GM10847 (cell line): ENCODE results near the gene ASPM.

Experiments
- POLR2A ChIP-seq: IDR thresholded peaks from 2 replicates; pipeline ENCODE4 v1.6.1; 2011; ENCODE audit not compliant: insufficient read length; ENCODE audit errors: extremely low read depth

ASPM gene

DNA sequence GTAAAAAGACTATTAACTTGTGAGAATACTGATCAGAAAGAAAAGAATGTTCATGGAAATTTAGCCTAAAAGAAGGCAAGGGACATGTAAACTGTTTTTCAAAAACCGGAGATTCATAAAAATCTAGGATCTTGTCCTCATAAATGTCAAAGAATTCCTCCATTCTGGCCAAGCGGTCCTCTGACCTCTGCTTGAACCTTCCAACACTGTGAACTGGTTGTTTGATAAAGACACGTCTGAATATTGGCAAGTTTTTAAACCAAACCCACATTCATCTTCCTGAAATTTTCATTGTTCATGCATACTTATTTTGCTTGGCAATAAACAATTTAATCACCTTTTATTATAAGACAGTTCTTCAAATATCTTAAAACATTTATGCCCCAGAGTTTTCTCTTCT lies 19.8 kb downstream of the ASPM start:
- no peak for TF ChIP-seq POLR2A

DNA sequence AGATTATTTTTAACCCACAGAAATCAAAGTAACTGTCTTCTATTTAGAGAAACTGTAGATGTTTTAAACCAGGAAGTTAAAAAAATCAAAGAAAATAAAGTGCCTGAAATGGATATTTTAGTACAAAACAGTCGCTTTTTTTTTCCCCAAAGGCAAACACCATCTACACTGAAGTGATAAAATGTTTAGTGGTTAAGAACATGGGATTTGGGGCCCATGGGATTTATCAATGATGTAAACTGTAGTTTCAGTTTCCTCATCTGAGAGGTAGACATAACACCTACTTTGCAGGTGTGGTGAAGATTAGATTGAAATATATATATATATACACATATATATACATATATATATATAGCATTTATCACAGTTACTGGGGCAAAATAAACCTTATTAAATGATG lies 22.1 kb downstream of the ASPM start:
- TF ChIP-seq POLR2A = no peak

DNA sequence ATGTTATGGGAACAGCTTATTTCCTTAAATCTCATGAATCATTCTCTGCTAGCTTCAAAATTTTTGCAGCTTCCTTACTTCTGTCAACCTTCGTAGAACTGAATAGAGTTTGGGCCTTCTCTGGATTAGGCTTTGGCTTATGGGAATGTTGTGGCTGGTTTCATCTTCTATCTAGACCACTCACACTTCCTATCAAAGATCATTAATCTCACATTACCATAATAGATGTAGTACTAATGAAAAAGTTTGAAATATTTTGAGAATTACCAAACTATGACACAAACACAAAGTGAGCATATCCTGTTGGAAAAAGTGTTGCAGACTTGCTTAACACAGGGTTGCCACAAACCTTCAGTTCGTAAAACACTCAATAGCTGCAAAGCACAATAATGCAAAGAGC lies 30.3 kb downstream of the ASPM start:
- no peak for TF ChIP-seq POLR2A

DNA sequence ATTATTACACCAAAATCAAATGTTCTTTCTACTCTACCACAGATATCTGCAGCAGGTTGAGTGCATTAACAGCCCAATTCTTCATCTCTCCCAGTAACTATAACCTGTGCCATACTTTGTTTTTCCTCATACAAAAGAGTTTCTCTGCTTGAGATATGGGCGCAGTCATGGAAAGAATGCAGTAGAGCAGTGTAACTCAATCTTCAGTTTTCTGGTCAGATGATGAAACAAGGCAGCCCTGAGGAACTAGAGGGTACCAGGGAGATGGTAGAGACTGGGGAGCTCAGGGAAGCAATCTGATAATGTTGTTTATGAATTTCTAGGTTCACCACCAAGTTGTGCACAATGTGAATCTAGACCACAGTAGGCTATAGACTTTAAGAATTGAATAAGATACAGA lies 39.6 kb downstream of the ASPM start:
- no peak for TF ChIP-seq POLR2A

DNA sequence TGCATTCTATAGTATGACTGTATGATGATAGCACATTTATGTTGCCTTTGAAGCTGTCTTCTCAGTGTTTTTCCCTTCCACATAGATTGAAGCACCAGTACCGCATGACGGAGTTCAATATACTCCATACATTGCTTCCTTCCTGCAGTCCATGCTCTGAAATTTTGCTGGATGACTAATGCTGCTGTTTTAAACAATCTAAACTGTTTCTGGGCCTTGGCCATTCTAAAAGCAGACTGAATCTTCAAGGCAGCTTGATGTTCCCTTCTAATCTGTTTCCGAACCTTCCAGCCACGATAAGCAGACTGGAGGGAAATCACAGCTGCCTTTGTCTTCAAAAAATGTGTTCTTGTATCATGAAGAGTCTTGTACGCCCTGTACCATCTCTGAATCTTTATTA lies 43.2 kb downstream of the ASPM start:
- no peak for TF ChIP-seq POLR2A

DNA sequence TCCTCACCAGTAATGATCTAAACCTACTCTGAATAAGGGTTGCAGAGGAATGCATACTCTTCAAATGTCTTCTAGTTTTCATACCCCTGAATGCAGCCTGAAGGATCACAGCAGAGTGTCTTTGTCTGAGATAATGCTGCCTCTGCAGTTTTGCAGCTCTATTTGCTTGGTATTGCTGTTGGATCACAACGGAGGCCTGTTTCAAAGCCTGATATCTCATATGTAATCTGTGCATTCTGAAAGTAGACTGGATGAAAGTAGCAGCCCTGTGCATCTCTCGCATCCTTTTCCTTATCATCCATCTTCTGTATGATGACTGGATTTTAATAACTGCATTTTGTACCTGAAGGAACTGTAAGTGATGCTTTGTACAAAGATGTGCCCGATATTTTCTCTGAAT lies 44.5 kb downstream of the ASPM start:
- TF ChIP-seq POLR2A = no peak

DNA sequence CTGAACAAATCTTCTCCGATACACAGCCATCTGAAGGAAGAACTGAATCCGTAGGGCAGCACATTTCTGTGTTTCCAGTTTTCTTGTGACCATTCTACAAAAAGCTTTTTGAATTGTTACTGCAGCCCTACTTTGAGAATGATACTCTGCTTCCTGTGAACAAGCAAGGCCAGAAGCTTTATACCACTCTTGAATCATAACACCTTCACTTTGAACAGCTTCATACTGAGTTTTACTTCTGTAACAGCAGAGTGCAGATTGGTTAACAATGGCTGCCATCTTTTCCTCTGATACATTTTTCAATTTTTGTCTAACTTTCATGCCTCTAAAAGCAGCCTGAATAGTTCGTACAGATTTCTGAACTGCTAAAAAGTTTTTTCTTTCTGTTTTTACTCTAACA lies 45.8 kb downstream of the ASPM start:
- TF ChIP-seq POLR2A = no peak

DNA sequence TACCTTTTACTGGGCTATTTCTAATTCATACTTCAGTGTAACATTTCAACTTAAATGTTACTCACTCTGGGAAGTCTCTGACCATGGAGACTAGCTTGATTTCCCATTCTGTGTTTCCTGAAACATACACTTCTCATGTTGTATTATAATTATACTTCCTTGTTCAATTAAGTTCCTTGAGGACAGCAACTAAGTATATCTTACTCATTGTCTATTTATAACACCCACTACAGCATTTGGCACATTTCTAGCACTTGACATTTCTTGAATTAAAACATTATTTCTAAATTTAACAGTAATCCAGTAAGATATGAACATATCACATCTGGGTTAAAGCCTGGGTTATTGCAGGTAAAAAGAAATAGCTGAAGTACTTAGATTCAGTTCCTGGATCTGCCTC lies 47.0 kb downstream of the ASPM start:
- TF ChIP-seq POLR2A = no peak

DNA sequence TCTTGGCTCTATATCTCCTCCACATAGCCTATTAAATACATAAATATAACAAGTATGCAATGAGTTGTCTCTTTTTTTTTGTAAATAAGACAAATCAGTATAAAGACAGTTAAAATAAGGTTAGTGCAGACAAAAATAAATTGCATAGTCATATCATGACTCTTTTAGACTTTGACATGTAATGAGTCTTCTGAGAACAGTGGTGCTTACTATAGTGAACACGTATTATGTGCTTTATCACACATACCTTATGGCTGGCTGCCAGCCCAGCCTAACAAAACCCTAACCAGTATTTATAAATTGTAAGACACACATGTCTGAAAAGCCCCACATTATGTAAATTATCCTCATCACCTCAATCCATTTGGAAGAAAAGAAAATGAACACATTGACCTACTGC lies 50.3 kb downstream of the ASPM start:
- no peak for TF ChIP-seq POLR2A

DNA sequence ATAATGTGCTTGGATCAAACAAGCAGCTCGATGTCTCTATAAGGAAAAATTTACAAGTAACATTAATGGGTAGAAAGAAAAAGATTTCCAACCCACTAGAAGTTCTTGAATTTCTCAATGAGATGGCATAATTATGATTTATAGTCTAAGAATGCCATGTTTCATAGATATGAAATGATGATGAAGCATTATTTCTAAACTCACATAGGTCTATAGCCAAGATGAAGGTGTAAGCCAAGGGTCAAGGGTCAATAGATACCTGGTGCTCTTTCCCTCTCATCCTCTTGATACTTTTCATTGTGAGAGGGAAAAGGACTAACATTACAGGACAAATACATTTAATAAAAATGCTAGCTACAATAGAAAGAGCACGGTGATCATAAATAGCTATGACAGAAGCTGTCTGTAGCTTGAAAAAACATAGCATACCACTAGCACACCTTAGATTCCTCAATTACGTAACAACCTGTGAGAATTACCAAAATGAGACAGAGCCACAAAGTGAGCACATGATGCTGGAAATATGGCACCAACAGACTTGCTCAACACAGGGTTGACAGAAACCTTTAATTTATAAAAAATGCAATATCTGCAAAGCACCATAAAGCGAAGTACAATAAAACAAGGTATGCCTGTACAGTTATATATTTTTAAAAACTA lies 53.1 kb downstream of the ASPM start:
- TF ChIP-seq POLR2A = no peak

DNA sequence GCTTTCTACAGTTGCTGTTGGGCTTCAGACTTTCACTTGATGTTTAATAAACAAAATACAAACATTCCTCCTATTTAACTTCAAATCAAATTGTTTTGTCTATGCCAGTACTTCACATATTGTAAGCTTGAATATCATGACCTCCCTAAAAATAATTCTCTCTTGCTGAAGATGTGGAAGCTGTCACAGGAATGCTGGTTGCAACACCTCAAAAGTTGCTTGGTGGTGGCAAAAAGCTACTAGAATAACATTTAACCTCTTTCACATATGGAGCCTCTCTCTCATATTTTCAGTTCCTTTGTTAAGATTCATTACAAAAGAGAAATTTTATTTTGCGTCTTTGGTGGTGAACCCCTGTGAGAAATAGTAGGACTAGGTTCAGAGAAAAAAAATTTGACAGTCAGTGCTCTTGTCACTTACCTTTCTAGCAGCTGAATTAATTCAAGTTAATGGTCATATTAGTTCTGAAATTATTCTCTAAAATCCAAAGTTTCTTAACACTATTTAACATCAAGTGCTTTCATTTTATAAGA lies 53.9 kb downstream of the ASPM start:
- TF ChIP-seq POLR2A = no peak

DNA sequence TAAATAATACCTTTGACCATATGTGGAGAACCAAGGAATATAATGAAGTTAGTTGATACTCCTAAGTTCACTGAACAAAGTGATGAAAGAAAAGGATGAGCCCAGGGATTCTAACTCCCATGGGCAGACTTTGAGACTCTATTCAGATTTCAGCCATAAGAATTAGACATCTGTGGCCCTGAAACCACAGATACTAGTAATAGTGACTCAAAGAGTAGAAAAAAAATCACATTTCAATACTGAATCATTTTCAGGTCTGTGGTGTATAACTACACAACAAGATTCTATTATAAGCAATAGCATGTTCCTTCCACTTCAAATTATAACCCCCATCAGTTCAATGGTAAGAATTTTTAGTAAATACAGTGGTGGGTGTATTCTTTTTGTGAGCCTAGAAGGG lies 63.0 kb downstream of the ASPM start:
- TF ChIP-seq POLR2A = no peak

DNA sequence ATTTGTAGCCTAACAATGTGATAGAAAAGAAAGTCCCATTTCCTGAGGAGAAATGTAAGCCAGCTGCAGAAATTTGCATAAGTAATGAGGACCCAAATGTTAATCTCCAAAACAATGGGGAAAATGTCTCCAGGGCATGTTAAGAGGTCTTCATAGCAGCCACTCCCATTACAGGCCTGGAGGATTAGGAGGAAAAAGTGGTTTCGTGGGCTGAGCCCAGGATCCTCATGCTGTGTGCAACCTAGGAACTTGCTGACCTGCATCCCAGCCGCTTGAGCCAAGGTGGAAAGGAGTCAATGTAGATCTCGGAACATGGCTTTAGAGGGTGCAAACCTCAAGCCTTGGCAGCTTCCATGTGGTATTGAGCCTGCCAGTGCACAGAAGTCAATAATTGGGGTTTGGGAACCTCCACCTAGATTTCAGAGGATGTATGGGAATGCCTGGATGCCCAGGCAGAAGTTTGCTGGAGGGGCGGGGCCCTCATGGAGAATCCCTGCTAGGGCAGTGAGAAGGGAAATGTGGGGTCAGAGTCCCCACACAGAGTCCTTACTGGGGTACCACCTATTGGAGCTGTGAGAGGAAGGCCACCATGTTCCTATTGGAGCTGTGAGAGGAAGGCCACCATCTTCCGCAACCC lies 65.2 kb downstream of the ASPM start:
- no peak for TF ChIP-seq POLR2A

DNA sequence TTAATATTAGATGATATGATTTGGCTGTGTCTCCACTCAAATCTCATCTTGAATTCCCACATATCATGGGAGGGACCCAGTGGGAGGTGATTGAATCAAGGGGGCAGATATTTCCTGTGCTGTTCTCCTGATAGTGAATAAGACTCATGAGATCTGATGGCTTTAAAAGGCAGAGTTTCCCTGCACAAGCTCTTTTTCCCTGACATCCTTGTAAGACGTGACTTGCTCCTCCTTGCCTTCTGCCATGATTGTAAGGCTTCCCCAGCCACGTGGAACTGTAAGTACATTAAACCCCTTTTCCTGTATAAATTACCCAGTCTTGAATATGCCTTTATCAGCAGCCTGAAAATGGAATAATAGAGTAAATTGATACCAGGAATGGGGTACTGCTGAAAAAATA lies 66.1 kb downstream of the ASPM start:
- no peak for TF ChIP-seq POLR2A

DNA sequence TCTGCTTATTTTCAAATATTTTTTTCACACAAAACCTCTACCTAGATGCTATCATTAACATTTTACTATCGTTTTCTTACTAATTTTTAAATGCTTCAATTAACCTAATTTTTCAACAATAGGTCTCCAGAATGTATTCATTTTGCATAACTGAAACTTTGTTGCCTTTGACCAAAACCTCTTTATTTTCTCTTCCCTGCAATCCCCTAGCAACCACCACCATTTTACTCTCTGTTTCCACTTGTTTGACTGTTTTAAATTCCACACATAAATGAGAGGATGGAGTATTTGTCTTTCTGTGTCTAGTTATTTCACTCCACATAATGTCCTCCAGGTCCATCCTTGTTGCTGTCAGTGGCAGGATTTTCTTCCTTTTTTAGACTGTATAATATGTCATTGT lies 69.9 kb downstream of the ASPM start:
- TF ChIP-seq POLR2A = no peak

DNA sequence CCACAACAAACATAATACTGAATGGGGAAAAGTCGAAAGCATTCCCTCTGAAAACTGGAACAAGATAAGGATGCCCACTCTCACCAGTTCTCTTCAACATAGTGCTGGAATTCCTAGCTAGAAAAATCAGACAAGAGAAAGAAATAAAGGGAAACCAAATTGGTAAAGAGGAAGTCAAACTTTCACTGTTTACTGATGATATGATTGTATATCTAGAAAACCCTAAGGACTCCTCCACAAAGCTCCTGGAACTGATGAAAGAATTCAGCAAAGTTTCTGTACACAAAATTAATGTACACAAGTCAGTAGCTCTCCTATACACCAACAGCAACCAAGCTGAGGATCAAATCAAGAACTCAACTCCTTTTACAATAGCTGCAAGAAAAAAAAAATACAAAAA lies 72.5 kb downstream of the ASPM start:
- no peak for TF ChIP-seq POLR2A

DNA sequence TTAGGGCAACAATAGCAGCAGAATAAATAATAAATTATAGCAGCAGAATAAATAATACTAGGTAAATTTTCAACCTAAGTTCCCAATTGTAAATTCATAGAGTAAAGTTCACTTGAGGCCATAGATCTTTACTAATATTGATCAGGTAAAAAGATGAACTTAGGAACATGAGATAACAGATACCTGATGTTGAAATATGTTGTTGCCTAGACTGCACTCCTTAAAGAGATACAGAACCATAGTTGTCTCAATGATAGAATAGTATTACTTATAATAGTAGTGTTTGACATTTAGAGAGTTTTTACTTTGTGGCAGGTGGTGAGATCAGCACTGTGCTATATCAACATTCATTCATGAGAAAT lies 79.0 kb downstream of the ASPM start:
- no peak for TF ChIP-seq POLR2A
